ENCODE measurements around the gene SERPINB12. TPM values are rescaled to one million over a fixed set of nuclear protein-coding genes. Genes with fewer than 3 reads are reported as not detected.

SERPINB12 gene
- total RNA-seq, 1 donor from 2014 or later, result not detected

GRCh38 chr18:63590373-63590772, 48.2 kb downstream of the SERPINB12 start:
- DNase-seq (ENCODE audit: missing footprints) (no peak), ATAC-seq (no peak)
- intact Hi-C loops (cut with DNase I), result no loop called here

- no peak for ATAC-seq
- no peak for DNase-seq (ENCODE audit: missing footprints)
- intact Hi-C loops (cut with DNase I), result no loop called here
Observed at GRCh38 chr18:63590966-63591695, 49.0 kb downstream of the SERPINB12 start.

GRCh38 chr18:63591725-63592124, 49.6 kb downstream of the SERPINB12 start:
- DNase-seq (ENCODE audit: missing footprints) (no peak), ATAC-seq (no peak)
- intact Hi-C loops (cut with DNase I), result no loop called here

GRCh38 chr18:63592471-63592870, 50.3 kb downstream of the SERPINB12 start:
- no peak for DNase-seq (ENCODE audit: missing footprints)
- intact Hi-C loops (cut with DNase I), result no loop called here
- ATAC-seq, result no peak

- intact Hi-C loops (cut with DNase I), result no loop called here
- ATAC-seq (no peak), DNase-seq (ENCODE audit: missing footprints) (no peak)
Observed at GRCh38 chr18:63596964-63597363, 54.8 kb downstream of the SERPINB12 start.

DNA sequence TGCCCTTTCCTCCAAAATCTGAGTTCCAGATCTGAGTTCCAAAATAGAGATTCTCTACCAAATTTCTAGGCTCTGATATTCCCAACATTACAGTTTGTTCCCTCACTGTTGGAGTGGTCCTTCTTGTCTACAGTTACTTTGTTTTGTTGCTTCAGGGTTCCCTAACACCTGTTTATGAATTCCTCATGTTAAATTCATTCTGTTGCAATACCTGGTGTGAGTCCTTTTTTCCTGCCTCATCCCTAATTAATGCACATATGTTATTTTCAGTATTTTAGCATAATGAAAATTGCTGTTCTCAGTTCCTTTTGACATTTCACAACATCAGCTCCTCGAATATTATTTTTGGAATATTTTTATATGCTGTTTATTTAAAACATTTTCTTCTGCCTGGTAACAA, 61.2 kb downstream of the SERPINB12 start:
- intact Hi-C loops (cut with DNase I), result no loop called here
- ATAC-seq (no peak), DNase-seq (ENCODE audit: missing footprints) (no peak)

DNA sequence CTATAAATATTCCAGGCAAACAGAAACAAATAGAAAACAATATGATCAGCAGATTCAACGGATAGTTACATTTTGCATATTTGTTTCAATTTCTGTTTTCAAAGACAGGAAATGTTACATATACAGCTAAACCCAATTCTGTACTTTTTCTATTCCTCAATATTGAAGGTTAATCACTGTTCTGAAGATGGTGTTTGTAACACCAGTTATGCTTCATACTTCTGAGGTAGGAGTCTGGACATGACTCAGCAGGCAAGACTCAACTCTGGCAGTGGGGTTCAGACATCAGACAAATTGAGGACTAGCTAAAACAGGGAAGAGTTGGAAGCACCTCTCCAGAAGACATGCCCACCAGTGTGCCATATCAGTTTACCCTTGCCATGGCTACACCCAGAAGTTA, 61.6 kb downstream of the SERPINB12 start:
- no peak for DNase-seq (ENCODE audit: missing footprints)
- intact Hi-C loops (cut with DNase I), result no loop called here
- ATAC-seq, result no peak

DNA sequence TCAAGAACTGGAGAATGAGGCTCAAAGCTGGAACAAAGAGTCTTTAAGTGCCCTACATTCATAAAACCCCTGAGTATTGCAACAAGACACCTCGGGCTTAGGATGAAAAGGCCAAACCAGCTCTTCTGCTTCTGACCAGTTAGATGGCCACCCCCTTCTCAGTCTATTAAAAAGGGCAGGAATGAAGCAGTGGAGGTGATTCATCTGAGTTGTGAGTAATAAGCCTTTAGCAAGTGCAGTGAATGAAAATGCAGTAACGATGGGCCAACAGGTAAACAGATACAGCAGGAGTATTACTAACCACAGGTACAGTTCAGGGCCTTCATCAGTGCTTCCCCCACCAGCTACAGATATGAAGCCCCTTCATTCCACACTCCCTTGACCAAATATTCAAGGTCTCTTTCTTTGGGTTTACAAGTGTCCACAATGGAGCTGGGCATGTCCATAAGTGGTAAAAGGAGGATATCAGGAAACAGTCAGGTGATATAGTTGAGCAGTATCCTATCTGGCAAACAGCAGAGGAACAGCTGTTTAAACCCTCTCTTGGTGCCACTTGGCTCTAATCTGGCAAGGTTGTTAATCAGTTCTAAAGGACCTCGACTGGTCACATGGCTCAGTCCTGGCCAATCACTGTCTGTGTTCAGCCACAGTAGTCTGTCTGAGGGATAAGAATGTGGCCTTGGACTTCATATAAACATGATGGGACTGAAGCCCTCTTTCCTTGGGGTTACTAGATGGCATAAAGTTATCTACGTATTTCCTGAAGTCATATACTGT, 62.8 kb downstream of the SERPINB12 start:
- no peak for ATAC-seq
- intact Hi-C loops (cut with DNase I), result no loop called here
- no peak for DNase-seq (ENCODE audit: missing footprints)

DNA sequence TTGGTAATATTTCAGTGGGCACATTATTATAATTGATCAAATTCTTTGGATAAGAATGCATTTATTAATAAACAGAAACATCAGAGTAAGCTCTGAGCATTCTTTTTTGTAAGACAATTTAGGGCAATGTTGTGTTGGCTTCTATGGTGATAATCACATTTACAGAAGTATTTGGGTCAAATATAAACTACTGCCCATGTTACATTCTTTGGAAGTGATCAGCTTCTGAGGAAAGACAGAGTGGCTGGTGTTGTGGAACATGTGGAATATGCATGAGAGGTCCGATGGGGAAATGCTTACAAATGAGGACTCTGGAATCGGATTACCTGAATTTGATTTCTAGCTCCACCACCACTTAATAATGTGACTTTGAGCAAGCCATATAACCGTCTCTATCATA, 64.4 kb downstream of the SERPINB12 start:
- intact Hi-C loops (cut with DNase I), result no loop called here
- DNase-seq (ENCODE audit: missing footprints), result no peak
- no peak for ATAC-seq

- intact Hi-C loops (cut with DNase I), result no loop called here
- DNase-seq (ENCODE audit: missing footprints) (no peak), ATAC-seq (no peak)
Observed at GRCh38 chr18:63613420-63613819, 71.3 kb downstream of the SERPINB12 start.

DNA sequence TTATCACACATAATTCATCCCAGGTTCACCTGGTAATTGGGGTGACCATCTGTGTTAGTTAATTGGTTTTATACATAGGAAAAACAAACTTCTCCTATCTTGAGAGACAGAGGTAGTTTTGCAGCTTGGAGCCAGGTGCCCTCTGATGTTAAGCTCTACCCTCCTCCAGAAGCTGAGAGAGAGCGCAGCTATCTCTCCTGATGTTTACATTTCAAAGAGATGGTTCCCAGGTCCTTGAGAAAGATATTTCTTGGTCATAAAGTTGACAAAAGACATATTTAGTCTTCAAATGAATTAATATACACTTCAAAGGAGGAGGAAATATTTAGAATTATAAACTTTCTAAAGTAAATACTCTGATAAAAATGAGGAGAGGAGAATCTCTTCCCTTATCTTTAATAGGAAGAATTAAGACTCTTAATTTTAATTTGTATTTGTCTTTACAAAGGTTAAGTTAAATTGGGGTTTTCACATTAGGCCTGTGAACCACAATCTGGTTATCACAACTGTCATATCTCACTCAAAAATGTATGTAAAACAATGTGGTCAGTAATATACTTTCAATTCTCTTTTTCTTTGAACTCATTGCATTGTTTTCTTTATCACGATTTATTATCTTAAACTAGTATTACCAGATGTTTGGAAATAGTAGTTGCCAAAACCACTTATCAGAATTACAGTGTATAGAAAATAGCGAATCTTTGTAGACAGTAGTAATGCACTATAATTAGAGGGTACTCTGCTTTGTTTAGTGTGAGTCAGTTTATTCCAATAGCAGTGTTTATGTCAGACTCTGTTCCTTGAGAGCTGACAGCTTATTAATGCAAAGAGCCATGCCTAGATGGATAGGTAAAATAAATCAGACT, 75.1 kb downstream of the SERPINB12 start:
- ATAC-seq (no peak), DNase-seq (ENCODE audit: missing footprints) (no peak)
- intact Hi-C loops (cut with DNase I), result no loop called here

- intact Hi-C loops (cut with DNase I), result no loop called here
- DNase-seq (ENCODE audit: missing footprints), result no peak
- ATAC-seq, result no peak
Observed at GRCh38 chr18:63617915-63618234, 75.7 kb downstream of the SERPINB12 start.

Other genes starting within 250 kb of the SERPINB12 start
- 7.4 TPM for gene BCL2, start 222.6 kb upstream of the SERPINB12 start, total RNA-seq
- gene KDSR, start 175.2 kb upstream of the SERPINB12 start, total RNA-seq, result 32.3 TPM
- 20.4 TPM for gene VPS4B, start 119.9 kb upstream of the SERPINB12 start, total RNA-seq
- not detected for gene SERPINB5, start 65.4 kb upstream of the SERPINB12 start, total RNA-seq
- gene SERPINB13, start 45.0 kb downstream of the SERPINB12 start, total RNA-seq, result not detected
- gene SERPINB4, start 101.9 kb downstream of the SERPINB12 start, total RNA-seq, result not detected
- gene SERPINB3, start 119.5 kb downstream of the SERPINB12 start, total RNA-seq, result not detected
- not detected for gene SERPINB11, start 160.6 kb downstream of the SERPINB12 start, total RNA-seq
- not detected for gene SERPINB7, start 233.0 kb downstream of the SERPINB12 start, total RNA-seq